DMS114 treated with DMSO at 0.1 percent for 48 hours (cell line): Measurements from ENCODE around the gene SLC35E4.
"Not testable (repeated sequence)": the region's sequence is repeated elsewhere in the genome, so short reads cannot be mapped to it uniquely, and the experiment has no call there.

ENCODE experiments used
- DNase-seq: peaks from one replicate; lab custom pipeline; 2025; ENCODE audit not compliant: unreplicated experiment; lab: John Stamatoyannopoulos, UW

SLC35E4 gene

GRCh38 chr22:30649430-30650007, 13.9 kb downstream of the SLC35E4 start:
- DNase-seq, result no peak

- DNase-seq, result no peak
Observed at GRCh38 chr22:30650508-30651116, 15.0 kb downstream of the SLC35E4 start.

GRCh38 chr22:30652852-30653251, 17.3 kb downstream of the SLC35E4 start:
- no peak for DNase-seq

- DNase-seq, result no peak
Observed at GRCh38 chr22:30654361-30654760, 18.8 kb downstream of the SLC35E4 start.

DNA sequence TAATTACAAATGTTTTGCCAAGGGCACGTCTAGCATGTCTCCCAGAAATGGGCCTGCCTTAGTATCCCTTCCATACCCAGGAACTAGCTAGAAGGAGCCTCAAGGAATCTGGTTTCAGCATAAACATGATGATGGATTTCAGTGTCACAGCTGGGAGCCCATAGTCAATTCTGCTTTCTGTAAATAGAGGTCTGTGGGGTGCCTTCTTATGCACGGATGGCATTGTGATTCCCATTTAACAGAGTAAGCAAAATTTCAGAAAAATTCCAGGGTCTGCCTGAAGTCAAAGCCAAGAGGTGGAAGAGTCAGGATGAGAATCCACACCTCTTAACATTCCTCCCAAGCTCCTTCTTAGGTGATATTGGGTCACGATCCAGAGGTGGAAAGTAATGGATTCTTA, 20.0 kb downstream of the SLC35E4 start:
- no peak for DNase-seq

GRCh38 chr22:30662040-30662439, 26.5 kb downstream of the SLC35E4 start:
- DNase-seq, result no peak

DNA sequence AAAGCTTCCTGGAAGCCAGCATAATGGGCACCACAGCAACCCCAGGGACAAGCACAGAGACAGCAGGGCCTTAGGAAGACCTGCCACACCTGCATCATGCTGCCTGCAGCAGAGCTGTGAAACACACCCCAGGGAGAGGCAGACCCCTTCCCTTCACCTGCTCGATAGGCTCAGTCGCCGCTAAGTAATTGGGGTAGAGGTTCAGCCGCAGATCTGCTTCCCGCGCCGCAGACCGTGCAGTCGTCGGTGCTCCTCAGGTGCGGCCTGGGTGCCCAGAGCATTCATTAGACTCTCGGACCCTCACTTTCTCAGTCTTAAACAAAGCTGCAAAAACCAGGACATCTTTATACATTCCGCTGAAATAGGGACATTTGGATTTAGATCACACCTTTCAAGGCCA, 29.2 kb downstream of the SLC35E4 start:
- no peak for DNase-seq

DNA sequence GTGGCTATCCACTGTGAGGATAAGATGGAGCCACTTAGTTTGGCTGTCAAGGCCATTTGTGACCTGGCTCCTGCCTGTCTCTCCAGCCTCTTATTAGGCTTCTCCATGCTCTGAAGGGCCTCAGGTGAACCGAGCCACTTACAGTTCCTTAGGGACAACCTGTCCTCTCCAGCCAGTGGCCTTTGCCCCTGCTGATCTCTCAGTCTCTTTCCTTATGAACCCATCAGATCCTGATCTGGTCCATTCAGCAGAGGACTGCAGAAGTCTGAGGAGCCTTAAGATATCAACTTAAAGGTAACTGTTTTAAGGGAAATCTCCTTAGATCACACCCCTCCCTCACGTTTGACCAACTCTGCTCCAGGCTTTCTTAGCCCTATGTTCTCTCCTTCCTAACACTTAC, 29.7 kb downstream of the SLC35E4 start:
- DNase-seq, result no peak

DNA sequence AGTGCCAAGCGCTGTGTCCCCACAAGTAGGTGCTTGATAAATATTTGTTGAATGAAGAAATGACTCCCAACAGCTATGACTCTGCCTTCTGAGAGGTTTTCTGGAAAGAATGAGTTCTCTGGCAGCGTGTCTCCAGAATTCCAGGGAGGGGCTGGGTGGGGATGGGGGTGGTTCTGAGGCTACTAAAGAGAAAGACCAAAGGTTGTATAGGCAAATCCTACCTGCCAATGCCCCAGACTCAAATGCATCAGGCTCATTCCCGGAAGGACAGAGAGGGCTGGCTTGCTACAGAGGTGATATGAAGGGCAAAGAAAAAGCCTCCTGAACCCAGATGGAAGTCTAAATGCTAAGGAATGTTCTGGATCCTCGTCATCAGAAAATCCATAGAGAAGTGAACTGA, 30.2 kb downstream of the SLC35E4 start:
- DNase-seq, result no peak

GRCh38 chr22:30667107-30667493, 31.5 kb downstream of the SLC35E4 start:
- no peak for DNase-seq

DNA sequence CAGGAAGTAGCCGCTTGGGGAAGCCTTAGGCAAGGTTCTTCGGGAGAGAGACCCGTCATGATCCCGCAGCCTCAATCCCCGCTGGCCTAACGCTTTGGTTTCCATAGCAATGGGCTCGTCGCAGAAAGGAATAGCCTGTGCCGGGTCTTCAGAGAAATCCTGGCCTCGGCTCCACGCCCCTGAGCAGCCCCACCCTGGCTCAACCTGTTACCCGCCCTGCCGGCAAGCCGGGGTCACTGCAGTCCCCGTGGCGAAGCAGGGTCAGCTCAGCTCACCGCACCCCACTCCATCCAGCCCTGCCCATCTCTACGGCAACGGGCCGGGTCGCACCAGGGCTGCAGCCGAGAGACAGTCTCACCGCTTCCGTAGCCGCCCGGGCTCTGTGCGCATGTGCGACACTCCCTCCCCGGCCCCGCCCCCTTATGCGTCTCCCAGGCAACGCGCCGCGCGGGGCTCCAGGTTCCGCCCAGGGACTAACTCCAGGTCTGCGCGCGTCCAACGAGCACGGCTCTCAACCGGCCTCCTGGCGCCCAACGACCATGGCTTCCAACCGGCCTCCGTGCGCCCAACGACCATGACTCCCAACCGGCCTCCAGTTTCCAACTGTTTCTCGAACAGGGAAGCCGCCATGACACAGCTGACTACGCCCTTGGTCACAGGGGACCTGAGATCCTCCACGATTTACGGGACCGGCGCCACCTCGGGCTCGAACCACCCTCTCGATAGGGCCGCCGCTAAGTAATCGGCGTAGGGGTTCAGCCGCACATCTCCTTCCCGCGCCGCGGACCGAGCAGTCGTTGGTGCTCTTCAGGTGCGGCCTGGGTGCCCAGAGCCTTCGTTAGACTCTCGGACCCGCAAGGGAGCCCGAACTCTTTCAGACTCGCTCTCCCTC, 32.2 kb downstream of the SLC35E4 start, which contains the start of gene DUSP18:
Gene DUSP18 (minus strand): TSS at position 382 of the 892 bp plus-strand sequence. CDS start 3,872 bp downstream, outside the sequence.
- peak; percentile 64 for DNase-seq

DNA sequence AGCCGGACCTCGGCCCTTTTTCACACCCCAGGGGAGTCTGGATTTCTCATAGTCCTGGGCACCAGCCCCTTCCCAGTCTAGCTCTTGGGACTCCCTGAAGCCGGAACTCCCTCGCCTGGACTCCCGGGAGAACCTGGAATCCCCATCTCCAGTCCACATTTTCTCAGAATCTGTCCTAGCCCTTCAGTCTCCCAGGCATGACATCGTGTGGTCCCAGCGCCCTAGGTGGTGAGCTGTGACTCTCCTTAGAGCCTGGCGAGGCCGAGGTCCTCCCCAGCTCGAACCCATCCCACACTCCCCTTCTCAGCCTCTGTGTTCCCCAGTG, 32.8 kb downstream of the SLC35E4 start:
- DNase-seq, result no peak

DNA sequence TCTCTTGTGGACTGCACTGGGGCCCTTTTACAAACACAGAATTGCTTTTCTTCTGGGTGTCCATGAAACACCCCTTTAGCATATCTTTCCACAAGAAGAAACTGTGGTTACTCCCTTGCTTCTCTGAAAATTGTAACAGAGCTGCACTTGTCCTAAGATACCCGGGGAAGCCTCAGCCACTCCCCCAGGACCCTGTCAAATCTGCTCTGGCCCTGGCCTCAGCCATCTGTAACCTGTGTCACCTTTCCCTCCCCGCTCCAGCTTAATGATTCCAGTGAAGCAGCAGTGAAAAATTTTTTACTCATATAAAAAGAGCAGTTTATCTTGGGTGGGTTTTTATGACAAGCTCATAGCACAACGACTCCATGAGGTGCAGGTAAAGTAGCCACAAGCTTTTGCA, 35.5 kb downstream of the SLC35E4 start:
- DNase-seq, result no peak

- no peak for DNase-seq
Observed at GRCh38 chr22:30673136-30673535, 37.6 kb downstream of the SLC35E4 start.

- no peak for DNase-seq
Observed at GRCh38 chr22:30674482-30674881, 38.9 kb downstream of the SLC35E4 start.

GRCh38 chr22:30675436-30675835, 39.9 kb downstream of the SLC35E4 start:
- no peak for DNase-seq

GRCh38 chr22:30676565-30676964, 41.0 kb downstream of the SLC35E4 start:
- DNase-seq, result not testable (repeated sequence)

DNA sequence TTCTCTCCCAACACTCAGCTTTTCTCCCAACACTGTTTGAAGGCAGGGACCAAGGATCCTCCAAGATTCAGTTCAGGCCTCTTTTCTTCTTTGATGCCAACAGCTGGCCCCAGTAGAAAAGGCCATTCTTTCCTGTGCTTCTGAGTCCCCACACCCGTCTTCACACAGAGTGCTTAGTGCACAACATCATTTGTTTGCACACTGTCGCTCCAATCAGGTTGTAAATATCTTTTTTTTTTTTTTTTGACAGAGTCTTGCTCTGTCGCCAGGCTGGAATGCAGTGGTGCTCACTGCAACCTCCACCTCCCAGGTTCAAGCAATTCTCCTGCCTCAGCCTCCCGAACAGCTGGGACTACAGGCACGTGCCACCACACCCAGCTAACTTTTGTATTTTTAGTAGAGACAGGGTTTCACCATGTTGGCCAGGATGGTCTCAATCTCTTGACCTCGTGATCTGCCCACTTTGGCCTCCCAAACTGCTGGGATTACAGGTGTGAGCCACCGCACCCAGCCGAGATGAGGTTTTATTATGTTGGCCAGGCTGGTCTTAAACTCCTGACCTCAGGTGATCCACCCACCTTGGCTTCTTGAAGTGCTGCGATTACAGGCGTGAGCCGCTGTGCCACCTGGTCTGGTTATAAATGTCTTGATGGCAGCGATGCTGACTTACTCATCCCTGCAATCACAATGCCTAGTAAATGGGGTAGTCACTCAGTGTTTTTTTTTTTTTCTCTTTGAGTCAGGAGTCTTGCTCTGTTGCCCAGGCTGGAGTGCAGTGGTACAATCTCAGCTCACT, 44.5 kb downstream of the SLC35E4 start:
- DNase-seq, result not testable (repeated sequence)

- no peak for DNase-seq
Observed at GRCh38 chr22:30680991-30681770, 45.6 kb downstream of the SLC35E4 start.

GRCh38 chr22:30681831-30682230, 46.2 kb downstream of the SLC35E4 start:
- no peak for DNase-seq

DNA sequence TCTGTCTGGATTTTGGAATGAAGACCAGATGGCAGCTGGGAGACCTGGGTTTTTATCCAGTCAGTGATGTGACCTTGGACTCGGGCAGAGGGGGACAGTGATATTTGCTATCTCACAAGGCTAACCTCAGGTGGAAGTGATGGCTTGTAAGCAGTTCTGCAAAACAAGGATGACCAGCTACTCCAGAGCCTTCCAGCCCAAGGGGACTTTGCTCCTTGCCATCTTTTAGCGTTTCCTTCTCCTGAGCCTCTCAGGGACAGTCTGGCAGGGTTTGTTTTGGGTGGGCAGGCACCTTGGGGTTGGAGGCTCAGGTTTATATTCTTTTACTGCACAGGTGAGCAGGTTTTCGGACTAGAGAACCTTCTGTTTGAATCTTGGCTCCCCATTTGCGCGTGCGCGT, 49.6 kb downstream of the SLC35E4 start:
- DNase-seq, result no peak
